OCI-LY1 (cell line): Measurements from ENCODE around the gene BLMH.

Experiments
- H2AFZ ChIP-seq: fragments of 200-600 bp; sonication (generic), shearing (Covaris generic); 2 replicates; pipeline ENCODE4 v1.6.0; 2014; ENCODE audit warnings: antibody characterized with exemption, mild to moderate bottlenecking, low read length
- H3F3A ChIP-seq: fragments of 200-600 bp; sonication (generic), shearing (Covaris generic); 2 replicates; pipeline ENCODE4 v1.6.0; 2014; ENCODE audit warnings: mild to moderate bottlenecking, antibody characterized with exemption, low read length, moderate library complexity; ENCODE audit not compliant: insufficient read depth
- H3K27ac ChIP-seq: fragments of 200-600 bp; sonication (generic); 2 replicates; pipeline ENCODE4 v1.5.1; 2014; ENCODE audit warnings: low read length, mixed run types, mild to moderate bottlenecking, low read depth; ENCODE audit not compliant: poor library complexity, severe bottlenecking
- H3K27me3 ChIP-seq: fragments of 200-600 bp; sonication (generic); 2 replicates; pipeline ENCODE4 v1.6.0; 2014; ENCODE audit warnings: antibody characterized with exemption, mild to moderate bottlenecking, low read length, moderate library complexity; ENCODE audit not compliant: insufficient read depth
- H3K36me3 ChIP-seq: fragments of 200-600 bp; sonication (generic); 2 replicates; pipeline ENCODE4 v1.6.1; 2014; ENCODE audit warnings: mild to moderate bottlenecking, antibody characterized with exemption, low read length, moderate library complexity, mixed read lengths; ENCODE audit not compliant: insufficient read depth
- H3K4me1 ChIP-seq: fragments of 200-600 bp; sonication (generic); 2 replicates; pipeline ENCODE4 v1.5.1; 2014; ENCODE audit warnings: mild to moderate bottlenecking, low read length, moderate library complexity; ENCODE audit not compliant: insufficient read depth, severe bottlenecking
- H3K4me2 ChIP-seq: fragments of 200-600 bp; sonication (generic), shearing (Covaris generic); 2 replicates; pipeline ENCODE4 v1.6.1; 2014; ENCODE audit warnings: low read length
- H3K4me3 ChIP-seq: fragments of 200-600 bp; sonication (generic); 2 replicates; pipeline ENCODE4 v1.5.1; 2014; ENCODE audit warnings: low read length, low read depth, mild to moderate bottlenecking, mixed read lengths; ENCODE audit not compliant: poor library complexity, severe bottlenecking
- H3K79me2 ChIP-seq: fragments of 200-600 bp; shearing (Covaris generic); 2 replicates; pipeline ENCODE4 v1.6.1; 2016; ENCODE audit warnings: mixed run types, low read length, mixed read lengths; ENCODE audit not compliant: insufficient read depth
- H3K9ac ChIP-seq: fragments of 200-600 bp; sonication (generic), shearing (Covaris generic); 2 replicates; pipeline ENCODE4 v1.6.1; 2014; ENCODE audit warnings: mild to moderate bottlenecking, low read length, mixed read lengths
- H3K9me2 ChIP-seq: fragments of 200-600 bp; sonication (generic), shearing (Covaris generic); 2 replicates; pipeline ENCODE4 v1.6.1; 2014; ENCODE audit warnings: low read depth, mild to moderate bottlenecking, low read length, mixed read lengths
- H3K9me3 ChIP-seq: fragments of 200-600 bp; shearing (Covaris generic); 2 replicates; pipeline ENCODE4 v1.6.1; 2014; ENCODE audit warnings: low read length, mixed read lengths
- H4K20me1 ChIP-seq: fragments of 200-600 bp; sonication (generic), shearing (Covaris generic); 2 replicates; pipeline ENCODE4 v1.6.0; 2016; ENCODE audit warnings: mild to moderate bottlenecking, low read length; ENCODE audit not compliant: insufficient read depth
- CTCF ChIP-seq: fragments of 200-600 bp; sonication (generic), shearing (Covaris generic); IDR thresholded peaks from 2 replicates; pipeline ENCODE4 v1.5.1; 2017; ENCODE audit warnings: mild to moderate bottlenecking, antibody characterized with exemption, low read length, moderate library complexity, mixed read lengths
- EZH2 ChIP-seq: fragments of 200-600 bp; sonication (generic), shearing (Covaris generic); IDR thresholded peaks from 2 replicates; pipeline ENCODE4 v1.8.0; 2017; ENCODE audit warnings: borderline replicate concordance, mixed run types, mild to moderate bottlenecking, antibody characterized with exemption, low read length, moderate library complexity, mixed read lengths

BLMH gene

GRCh38 chr17:30217746-30218245 is 73.9 kb downstream of the BLMH start:
- H3K4me3 ChIP-seq = no peak overlapping the region
- H3K9me3 ChIP-seq = no peaks in the 10 kb centered on the region
- TF ChIP-seq EZH2 (no peak), CTCF (no peak)

GRCh38 chr17:30217054-30217453 is 74.7 kb downstream of the BLMH start:
- no peak overlapping the region for H3K9ac ChIP-seq
- H3K27me3 ChIP-seq = no peaks in the 10 kb centered on the region
- H3K36me3 ChIP-seq = no peaks in the 10 kb centered on the region
- H3K79me2 ChIP-seq = no peaks in the 10 kb centered on the region
- no peaks in the 10 kb centered on the region for H4K20me1 ChIP-seq
- H2AFZ ChIP-seq = no peak overlapping the region
- H3F3A ChIP-seq = no peaks in the 10 kb centered on the region
- no peaks in the 10 kb centered on the region for H3K4me1 ChIP-seq
- H3K9me3 ChIP-seq = no peaks in the 10 kb centered on the region
- H3K4me2 ChIP-seq = no peak overlapping the region
- H3K4me3 ChIP-seq = no peak overlapping the region
- H3K27ac ChIP-seq = no peak overlapping the region
- H3K9me2 ChIP-seq = no peaks in the 10 kb centered on the region
- TF ChIP-seq CTCF (no peak), EZH2 (no peak)

More at GRCh38 chr17:30217746-30218245, 73.9 kb downstream of the BLMH start:
- Histone ChIP-seq H4K20me1 (no peaks in the 10 kb centered on the region), H3K27ac (no peak overlapping the region), H3K9ac (no peak overlapping the region), H3K4me2 (no peak overlapping the region), H3F3A (no peaks in the 10 kb centered on the region), H3K4me1 (no peaks in the 10 kb centered on the region), H2AFZ (no peak overlapping the region), H3K27me3 (no peaks in the 10 kb centered on the region), H3K79me2 (no peaks in the 10 kb centered on the region), H3K9me2 (no peaks in the 10 kb centered on the region), H3K36me3 (no peaks in the 10 kb centered on the region)

GRCh38 chr17:30212750-30213149 is 79.0 kb downstream of the BLMH start:
- H3K27ac ChIP-seq = no peak overlapping the region
- H3K27me3 ChIP-seq = no peaks in the 10 kb centered on the region; the same call in 1 of the 2 replicates
- no peaks in the 10 kb centered on the region for H3K9me2 ChIP-seq
- H3K4me2 ChIP-seq = no peak overlapping the region
- H3K9me3 ChIP-seq = no peaks in the 10 kb centered on the region
- no peak overlapping the region for H3K4me3 ChIP-seq
- H3K9ac ChIP-seq = no peak overlapping the region
- H4K20me1 ChIP-seq = no peaks in the 10 kb centered on the region
- no peak for TF ChIP-seq CTCF
- TF ChIP-seq EZH2 = no peak
- no peaks in the 10 kb centered on the region for H3K79me2 ChIP-seq
- H2AFZ ChIP-seq = no peak overlapping the region
- no peaks in the 10 kb centered on the region for H3K36me3 ChIP-seq
- no peaks in the 10 kb centered on the region for H3F3A ChIP-seq
- no peaks in the 10 kb centered on the region for H3K4me1 ChIP-seq
